ENCODE measurements around the gene HOMER1.

Gene HOMER1

DNA sequence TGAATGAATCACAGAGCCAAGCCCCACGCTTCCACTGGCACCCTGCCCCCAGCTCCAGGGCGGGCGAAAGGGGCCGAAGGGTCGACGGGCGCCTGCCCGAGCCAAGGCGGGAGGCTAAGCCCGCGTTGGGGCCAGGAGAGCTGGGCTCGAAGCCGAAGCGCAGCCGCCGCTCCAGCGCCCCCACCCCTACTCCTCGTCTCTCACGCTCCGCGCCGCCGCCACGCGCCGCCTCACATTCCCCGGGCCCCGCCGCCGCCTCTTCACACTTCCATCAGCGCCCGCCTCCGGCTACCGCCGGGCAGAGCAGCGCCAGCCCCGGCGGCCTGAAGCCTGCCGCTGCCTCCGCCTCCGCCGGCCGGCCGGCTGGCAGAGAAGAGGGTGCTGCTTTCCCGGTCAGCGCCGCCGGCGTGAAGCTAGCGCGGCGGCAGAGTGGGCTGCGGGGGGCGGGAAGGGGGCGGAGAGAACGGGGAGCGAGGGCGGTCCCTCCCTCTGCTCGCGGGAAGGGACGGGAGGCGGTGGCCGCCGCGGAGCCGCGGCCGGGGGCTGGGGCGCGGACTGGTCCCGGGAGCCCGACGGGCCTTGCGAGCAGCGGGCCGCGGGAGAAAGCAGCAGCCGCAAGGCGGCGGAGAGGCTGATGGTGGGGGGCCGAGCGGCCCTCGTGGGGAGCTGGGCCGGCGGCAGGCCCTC, at the start of gene HOMER1:
TSS of gene HOMER1 (minus strand) at position 431 of the 687 bp plus-strand sequence. CDS start 1,360 bp downstream, outside the sequence.
- DNase-seq (ENCODE audit: low read depth) = peak; percentile 51

GRCh38 chr5:79563247-79563590, 49.3 kb upstream of the HOMER1 start:
- DNase-seq (ENCODE audit: low read depth) = no peak

DNA sequence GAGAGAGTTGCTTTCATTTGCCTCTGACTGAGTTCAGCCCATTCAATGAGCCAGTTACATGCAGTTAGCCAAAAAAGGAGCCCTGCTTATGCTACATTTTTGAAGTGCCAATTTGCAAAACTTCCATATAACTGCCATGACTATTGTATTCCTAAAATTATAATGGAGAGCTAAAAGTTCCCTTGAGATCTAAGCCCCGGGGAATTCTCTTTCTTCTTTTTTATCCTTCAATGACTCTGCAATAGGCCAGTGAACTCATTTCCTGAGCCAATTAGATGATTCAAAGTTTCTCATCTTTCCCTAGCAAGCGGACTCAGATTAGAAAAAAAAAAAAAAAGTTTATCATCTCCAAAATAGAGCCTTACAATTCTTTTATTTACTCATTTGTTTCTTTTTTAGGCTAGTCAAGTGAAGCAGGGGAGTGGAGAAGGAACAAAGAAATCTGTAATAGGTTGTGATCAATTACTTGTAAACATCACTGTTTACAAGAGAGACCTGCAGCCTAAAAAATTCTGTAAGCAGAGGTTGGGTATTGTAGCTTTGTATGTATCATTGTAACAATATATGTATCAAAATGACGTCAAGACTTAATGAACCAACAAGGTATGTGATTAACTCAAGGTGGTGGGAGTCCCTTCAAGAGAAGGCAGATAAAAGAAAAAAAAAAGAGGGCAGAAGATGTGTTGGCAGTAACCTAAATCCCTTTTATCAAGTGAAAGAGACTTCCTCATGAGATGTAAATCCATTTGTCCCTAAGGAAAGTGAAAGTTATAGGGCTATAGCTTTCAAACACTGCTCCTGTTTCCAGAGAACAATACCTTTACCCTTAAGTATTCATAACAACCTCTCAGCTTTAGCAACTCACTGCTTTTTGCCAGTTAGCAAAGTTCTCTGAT, 48.7 kb upstream of the HOMER1 start:
- DNase-seq (ENCODE audit: low read depth) = no peak

DNA sequence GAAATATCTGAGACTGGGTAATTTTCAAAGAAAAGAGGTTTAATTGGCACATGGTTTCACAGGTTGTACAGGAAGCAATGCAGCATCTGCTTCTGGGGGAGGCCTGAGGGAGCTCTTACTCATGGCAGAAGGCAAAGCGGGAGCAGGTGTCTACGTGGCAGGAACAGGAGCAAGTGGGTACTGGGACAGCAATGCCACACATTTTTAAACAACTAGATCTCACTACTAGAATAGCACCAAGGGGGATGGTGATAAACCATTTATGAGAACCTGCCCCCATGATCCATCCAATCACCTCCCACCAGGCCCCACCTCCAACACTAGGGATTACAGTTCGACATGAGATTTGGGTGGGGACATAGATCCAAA, 47.6 kb upstream of the HOMER1 start:
- no peak for DNase-seq (ENCODE audit: low read depth)

GRCh38 chr5:79560771-79561524, 47.0 kb upstream of the HOMER1 start:
- no peak for DNase-seq (ENCODE audit: low read depth)

GRCh38 chr5:79555418-79555817, 41.5 kb upstream of the HOMER1 start:
- DNase-seq (ENCODE audit: low read depth) = no peak

- DNase-seq (ENCODE audit: low read depth) = no peak
Observed at GRCh38 chr5:79552984-79553383, 39.0 kb upstream of the HOMER1 start.

- DNase-seq (ENCODE audit: low read depth) = no peak
Observed at GRCh38 chr5:79547982-79548381, 34.0 kb upstream of the HOMER1 start.

DNA sequence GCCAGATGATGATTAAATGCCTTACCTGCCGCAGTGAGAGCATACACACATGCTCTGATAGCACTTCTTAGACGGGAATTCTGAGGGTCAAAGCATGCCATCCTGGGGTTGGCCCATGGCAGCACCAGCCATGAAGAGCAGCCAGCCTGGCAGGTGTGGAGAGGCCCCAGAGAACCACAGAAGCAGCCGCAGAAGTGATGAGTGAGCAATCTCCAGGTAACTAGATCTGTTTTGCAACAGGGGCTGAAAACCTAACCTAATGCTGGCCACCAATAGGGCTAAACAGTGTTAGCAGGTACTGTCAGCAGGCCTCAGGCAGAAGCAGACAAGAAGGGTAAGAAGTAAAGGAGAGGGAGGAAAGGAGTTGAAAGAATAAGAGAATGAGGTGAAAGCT, 33.5 kb upstream of the HOMER1 start:
- DNase-seq (ENCODE audit: low read depth) = no peak

GRCh38 chr5:79546782-79547428, 33.0 kb upstream of the HOMER1 start:
- no peak for DNase-seq (ENCODE audit: low read depth)

DNA sequence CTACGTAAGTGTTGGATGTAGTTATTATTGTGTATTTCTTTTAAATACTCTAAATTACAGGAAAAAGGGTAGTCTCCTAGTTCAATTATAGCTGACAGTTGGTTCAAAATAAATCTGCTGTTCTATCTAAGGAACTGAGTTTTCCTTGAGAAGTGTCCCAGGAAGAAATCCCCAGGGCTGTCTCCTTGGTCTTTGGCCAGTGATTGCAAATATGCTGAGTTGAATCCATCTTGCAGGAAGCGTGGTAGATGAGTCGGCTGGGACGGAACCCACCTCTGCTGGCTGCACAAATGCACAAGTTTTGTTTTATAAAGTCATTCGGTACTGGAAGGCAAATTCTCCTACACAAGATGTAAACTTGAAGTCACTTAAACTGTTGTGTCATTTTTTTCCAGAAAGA, 30.2 kb upstream of the HOMER1 start:
- no peak for DNase-seq (ENCODE audit: low read depth)

DNA sequence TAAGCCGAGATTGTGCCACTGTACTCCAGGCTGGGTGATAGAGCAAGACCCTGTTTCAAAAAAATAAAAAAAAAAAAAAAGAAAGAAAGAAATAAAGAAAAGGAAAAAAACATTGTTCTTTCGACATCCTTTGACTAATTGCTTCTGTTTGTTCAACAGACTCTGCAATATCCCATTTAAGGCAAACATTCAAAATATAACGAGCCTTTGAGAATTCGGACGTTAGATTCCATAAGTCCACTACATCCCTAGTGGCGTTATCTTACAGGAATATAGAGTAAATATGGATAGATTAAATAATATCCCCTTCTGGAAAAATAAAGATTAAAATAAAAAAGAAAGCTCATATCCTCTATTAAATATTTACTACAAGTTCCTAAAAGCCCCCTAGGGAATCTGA, 27.0 kb upstream of the HOMER1 start:
- no peak for DNase-seq (ENCODE audit: low read depth)

DNA sequence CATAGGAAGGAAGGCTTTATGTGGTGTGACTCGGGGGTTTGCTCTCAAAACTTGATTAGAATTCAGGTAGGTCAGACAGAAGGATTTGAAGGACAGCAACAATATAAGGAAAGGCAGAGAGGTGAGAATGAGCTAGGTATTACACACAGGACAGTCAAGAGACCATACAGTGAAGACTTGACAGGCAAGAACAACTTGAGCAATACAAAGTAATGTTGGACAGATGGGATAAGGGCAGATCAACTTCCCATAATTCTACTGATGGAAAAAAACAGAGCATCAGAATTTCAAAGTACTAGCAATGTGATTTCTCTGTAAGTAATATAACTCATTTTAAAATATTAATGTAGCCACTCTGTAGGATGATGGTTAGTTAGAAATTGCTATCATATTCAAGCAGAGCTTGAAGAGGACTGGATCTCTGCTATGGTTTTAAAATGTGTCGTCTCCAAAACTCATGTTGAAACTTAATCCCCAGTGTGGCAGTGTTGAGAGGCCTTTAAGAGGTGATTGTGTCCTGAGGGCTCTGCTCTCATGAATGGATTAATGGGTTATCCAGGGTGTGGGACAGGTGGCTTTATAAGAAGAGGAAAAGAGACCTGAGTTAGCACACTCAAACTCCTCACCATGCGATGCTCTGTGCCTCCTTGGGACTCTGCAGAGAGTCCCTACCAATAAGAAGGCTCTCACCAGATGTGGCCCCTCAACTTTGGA, 22.4 kb upstream of the HOMER1 start:
- DNase-seq (ENCODE audit: low read depth) = no peak

DNA sequence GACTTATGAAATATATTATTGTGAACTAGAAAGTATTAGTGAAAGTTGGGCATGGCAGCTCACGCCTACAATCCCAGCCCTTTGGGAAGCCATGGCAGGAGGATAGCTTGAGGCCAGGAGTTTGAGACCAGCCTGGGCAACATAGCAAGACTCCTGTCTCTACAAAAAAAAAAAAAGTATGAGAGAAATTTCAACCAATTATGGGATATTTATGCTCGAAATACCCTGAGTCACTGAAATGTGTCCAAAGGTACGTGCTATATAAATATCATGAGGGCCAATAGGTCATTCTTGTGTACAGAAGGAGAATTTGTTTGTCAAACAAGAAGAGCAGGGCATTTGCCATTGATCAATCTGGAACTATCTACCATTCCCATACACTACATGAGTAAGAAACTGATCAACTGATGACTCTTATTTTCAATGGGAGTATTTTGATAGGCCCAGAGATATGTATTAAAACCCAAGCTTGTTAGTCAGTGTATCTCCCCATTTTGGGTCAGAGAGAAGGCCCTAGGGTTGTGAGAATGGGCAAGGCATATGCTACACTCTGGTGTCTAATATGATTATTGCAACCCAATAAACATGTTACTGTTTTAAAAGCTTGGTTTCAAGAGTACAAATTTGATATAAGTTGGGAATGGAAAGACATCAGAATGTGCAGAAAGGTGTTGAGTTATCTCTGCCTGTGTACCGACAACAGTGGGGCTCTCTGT, 21.7 kb upstream of the HOMER1 start:
- no peak for DNase-seq (ENCODE audit: low read depth)

GRCh38 chr5:79529110-79529509, 15.2 kb upstream of the HOMER1 start:
- DNase-seq (ENCODE audit: low read depth) = no peak

DNA sequence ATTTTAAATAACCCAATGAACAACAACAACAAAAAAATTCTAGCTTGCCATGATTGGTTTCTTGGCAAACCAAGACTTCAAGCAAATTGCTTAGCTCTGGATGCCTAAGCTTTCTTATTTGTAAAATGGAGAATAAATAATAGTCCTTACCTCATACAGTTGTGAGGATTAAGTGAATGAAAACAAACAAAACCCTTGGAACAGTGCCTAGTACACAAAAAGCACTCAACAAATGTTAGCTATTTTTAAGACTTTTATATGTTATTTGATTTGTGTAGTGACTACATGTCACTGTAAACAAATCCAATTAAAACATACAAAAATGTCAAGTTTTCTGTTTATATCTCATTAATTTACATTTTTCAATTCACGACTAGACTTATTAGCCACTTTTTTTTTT, 13.5 kb upstream of the HOMER1 start:
- DNase-seq (ENCODE audit: low read depth) = no peak

- no peak for DNase-seq (ENCODE audit: low read depth)
Observed at GRCh38 chr5:79526928-79527327, 13.0 kb upstream of the HOMER1 start.

DNA sequence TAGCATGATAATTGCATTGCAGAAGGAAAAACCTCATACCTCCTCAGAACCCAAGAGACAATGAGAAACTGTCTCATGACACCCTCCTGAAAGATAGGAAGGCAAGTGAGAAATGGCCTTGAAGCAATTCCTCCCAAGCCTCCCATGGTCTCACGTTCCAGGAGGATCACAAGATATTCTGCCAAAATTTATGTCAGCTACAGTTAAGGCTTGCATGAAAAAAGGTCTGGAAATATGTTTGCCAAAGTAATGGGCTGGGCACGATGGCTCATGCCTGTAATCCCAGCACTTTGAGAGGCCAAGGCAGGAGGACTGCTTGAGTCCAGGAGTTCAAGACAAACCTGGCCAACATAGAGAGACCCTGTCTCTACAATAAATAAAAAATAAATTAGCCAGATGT, 12.6 kb upstream of the HOMER1 start:
- DNase-seq (ENCODE audit: low read depth) = no peak

GRCh38 chr5:79521156-79521555, 7.2 kb upstream of the HOMER1 start:
- no peak for DNase-seq (ENCODE audit: low read depth)

GRCh38 chr5:79518718-79519117, 4.8 kb upstream of the HOMER1 start:
- DNase-seq (ENCODE audit: low read depth) = no peak

- DNase-seq (ENCODE audit: low read depth) = no peak
Observed at GRCh38 chr5:79517601-79518000, 3.7 kb upstream of the HOMER1 start.

Data from stimulated activated CD8-positive, alpha-beta memory T cell treated with anti-CD3 and anti-CD28 coated beads, Interleukin-15, amount 100 ng/mL, for 24 hours (primary cell).